CD4-positive, alpha-beta T cell treated with Interleukin-21 for 1 hour (primary cell): Measurements from ENCODE around the gene GRIN1.

Experiments used
- DNase-seq: peaks from one replicate; pipeline ENCODE4 v3.0.0-alpha.2; 2020

The GRIN1 gene

DNA sequence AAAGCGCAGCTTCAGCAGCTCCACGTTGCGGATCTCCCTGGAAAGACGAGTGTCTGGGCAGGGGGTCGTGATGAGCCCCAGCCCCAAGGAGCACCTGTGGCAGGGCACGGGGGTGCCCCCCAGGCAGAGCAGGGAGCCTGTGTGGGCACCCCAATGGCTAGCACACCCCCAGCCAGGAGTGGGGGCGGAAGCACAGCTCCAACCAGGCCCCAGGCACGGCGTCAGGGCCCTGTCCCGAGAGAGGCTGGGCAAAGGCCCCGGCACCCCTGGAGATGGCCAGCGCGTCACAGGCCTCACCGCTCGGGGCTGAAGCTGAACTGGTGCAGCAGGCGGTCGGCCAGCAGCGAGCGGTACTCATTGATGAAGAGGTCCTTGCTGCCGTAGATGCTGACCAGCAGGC is 41.5 kb downstream of the GRIN1 start:
- no peak for DNase-seq

- no peak for DNase-seq
Measured at GRCh38 chr9:137181680-137182079, 42.7 kb downstream of the GRIN1 start.

GRCh38 chr9:137182836-137183235 is 43.9 kb downstream of the GRIN1 start:
- DNase-seq = no peak

GRCh38 chr9:137183980-137184595 is 45.1 kb downstream of the GRIN1 start:
- DNase-seq = no peak

DNA sequence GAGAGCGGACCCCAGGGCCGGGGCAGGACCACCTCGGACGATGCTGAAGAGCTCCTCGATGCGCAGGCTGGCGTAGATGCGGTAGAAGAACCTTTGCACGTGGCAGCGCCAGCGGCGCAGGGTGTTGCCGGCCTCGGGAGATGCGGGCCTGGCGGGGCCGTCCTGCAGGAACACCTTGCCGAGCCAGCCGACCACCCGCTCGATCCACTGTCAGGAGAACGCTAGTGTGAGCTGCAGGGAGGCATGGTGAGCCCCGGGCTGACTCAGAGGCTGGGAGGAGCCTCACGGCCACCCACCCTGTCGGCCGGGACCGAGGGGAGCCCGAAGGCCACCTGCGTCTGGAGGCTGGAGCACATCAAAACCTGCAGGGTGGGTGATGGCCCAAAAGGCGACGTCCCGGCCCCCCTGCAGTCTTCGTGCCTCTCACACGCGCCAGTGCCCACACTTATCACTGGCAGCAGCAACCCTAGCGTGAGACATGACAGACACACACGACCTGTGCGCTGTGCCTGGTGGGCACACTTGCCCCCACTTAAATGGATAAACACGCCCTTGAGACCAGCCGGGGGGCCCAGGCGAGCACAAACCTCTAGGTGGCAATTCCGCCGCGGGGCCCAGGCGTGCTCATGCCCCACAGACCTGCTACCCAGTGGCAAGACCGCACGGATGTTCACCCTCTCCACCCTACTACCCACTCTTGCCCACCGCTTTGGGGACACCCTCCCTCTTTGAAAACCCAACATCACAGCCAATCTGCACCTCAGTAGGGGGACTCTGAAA is 46.1 kb downstream of the GRIN1 start:
- DNase-seq = no peak

DNA sequence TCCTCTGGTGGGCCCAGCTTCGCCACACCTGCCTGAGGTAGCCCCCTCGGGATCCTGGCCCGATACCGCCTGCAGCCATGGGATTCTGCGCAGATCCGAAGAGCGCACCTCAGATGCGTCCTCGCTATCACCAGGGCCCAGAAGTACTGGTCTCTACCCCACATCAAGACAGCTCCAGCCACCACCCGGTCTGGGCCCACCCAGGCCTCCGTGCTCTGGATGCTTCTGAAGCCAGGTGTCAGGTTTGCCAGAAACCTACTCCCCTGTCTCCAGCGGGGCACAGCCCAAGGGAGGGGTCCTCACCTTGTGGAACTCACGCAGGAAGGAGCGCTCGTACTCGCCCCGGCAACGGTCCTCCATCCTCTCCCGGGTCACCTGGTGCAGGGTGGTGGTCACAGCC is 47.0 kb downstream of the GRIN1 start:
- no peak for DNase-seq

DNA sequence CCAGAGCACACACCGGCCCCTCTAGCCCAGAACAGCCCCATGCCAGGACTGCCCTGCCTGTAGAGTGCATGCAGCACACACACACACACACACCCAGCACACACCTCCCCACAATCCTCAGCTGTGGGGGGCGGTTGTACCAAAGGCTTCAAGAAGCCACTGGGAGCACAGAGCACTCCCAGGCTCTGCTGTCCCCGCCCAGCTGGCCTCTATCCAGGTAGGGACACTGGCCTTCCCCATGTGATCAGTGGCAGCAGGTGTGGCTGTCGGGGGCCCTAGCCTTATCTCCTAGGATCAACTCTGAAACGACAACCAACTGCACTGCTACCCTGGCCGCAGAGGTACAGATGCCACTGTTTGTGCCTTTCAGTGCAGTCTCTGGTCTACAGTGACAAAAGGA is 47.4 kb downstream of the GRIN1 start:
- DNase-seq = no peak

DNA sequence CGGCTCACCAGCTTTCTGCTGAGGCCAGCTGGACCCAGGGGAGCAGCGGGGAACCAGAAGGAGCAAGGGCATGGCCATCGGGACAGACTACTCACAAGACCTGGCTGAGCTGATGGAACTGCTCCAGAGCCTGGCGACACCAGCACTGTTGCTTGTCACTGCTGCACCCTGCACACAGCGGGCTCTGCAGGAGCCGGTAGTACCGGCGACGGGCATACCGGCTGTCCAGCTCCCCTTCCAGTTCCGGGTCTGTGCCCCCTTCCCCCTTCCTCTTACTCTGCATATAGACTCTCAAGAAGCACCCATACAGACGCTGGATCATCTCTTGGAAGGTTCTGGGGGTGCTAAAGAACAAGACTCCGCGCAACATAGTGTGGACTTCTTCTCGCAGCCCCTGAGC is 48.4 kb downstream of the GRIN1 start:
- no peak for DNase-seq

DNA sequence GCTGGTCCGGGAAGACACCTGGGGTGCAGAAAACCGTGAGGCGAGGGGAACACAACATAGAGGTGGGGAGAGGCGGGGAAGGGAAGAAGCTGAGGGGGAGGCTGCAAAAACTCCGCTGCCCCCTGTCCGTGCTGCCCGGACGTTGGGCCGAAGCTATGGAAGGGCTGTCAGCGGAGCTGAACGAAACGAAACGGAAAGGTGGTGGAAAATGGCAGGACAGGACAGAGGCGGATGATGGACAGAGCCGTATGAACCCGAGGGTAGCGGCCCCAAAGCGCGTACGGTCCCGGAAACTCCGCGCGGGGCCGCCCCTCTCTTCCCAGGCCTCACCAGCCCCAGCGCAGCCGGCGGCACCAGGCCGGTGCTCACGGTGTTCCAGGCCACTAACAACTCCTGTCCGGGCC is 49.1 kb downstream of the GRIN1 start:
- no peak for DNase-seq

GRCh38 chr9:137188490-137189296 is 49.7 kb downstream of the GRIN1 start, which contains the start of the genes ANAPC2 and SSNA1:
TSS of gene ANAPC2 (minus strand) at chr9:137188560. CDS start at chr9:137188532, 28 bp downstream.
TSS of gene SSNA1 (plus strand) at chr9:137188676. CDS start at chr9:137188727, 51 bp downstream.
- peak; percentile 93 for DNase-seq

- no peak for DNase-seq
Measured at GRCh38 chr9:137189297-137190295, 50.6 kb downstream of the GRIN1 start.

DNA sequence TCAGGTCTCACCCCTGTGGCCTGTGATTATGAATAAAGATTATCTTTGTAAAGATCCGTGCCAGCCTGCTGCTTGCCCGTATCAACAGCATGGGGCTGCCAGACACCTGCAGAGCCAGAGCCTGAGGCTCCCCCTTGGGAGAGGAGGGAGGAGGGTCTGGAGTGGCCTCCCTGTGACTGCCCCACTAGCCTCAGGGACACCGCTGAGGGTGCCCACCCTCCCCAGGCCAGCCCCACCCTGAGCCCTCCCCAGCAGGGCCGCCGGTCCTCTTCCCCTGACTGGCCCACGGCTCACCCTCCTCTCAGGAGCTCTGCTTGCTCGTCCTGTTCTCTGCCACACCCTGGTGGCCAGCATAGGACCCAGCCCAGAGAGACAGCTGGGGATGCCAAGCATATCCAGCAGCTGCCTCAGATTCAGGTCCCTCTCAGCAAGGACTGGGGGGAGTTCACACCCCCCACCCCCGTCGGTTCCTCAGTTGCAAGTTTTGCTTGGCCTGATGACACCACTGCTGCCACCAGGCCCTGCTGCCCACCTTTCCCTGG is 51.4 kb downstream of the GRIN1 start:
- no peak for DNase-seq

- DNase-seq = no peak
Measured at GRCh38 chr9:137191245-137191644, 52.3 kb downstream of the GRIN1 start.

DNA sequence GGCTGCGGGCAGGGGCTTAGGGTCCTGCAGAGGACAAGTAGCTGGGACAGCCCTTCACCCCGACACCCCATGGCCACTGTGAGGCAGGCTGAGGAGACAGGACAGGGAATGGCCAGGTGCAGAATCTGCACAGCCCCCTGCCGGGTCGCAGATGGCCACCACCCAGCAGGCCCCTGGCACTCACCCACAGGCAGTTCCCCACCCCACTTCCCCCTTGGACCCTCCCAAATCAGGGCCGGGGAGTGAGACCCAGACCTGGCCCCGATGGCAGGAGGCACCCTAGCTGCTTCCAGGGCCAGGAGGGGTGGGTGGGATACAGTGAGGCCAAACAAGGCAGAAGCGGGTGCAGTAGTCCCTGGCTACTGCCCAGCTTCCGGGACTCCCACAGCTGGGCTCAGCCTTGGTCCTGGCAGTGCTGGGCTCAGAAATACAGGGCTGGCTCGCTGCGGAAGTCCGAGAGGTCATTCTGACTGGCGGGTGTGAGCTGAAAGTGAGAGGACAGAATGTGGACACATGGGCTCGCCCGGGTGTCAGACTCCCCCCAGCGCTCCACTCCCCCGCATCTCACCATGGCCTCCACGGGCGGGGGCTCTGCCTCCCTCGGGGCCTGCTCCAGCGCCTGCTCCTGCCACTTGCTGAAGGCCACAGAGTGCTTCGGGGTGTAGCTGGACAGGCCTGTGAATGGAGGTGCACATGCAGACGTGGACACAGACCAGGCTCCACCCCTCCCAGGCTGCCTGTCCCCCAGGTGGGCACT is 52.9 kb downstream of the GRIN1 start:
- no peak for DNase-seq

- DNase-seq = no peak
Measured at GRCh38 chr9:137192448-137192780, 53.5 kb downstream of the GRIN1 start.

- DNase-seq = no peak
Measured at GRCh38 chr9:137192859-137193258, 53.9 kb downstream of the GRIN1 start.

DNA sequence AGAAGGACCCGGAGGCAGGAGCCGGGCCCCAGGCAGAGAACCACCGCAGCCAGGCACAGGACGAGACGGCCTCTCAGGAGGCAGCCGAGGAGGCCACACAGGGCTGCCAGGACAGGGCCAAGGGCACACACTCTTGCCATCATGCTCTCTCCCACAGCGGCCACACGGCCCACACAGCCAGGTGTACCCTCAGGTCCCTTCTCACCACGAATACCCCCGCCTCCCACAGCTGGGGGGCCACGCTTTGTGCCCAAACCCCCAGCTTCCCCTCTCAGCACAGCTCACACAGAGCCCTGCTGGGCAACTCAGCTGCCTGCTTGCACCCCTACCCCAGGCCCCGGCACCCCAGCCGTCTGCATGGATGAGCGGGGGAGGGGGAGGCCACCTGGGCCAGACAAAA is 54.8 kb downstream of the GRIN1 start:
- DNase-seq = no peak

DNA sequence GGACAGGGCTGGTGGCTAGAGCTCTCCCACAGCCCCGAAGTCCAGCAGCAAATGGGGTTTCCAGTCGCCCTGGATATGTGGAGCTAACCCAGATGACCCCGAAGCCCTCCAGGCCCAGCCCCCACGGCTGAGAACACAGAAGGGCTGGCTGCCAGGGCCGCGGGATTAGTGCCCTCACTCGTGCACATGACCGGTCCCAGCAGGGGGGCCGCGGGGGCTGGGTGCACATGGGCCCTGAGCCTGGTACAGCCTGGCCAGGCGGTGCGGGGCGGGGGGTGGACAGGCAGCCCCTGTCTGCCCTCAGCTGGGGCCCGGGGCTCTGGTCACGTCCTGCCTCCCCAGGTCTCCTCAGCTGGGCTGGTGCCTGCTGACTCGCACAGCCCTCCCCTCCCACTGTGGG is 55.4 kb downstream of the GRIN1 start:
- DNase-seq = no peak

DNA sequence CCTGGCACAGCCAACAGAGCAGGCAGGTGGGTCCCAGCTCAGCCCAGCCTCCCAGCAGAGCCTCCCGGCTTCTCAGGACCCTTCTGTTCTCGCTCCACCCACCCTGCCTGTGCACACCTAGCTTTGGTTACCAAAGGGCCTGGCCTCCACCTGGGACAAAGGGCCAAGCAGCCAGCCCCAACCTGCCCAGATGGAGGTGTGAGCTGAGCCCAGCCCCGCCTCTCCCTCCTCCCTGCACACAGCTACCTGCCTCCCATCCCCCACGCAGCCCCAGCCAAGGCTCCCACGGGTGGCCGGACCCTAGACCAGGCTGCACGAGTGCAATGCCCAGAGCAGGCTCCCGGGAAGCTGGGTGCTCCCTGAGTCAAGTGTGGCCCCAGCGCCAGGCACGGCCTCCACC is 56.0 kb downstream of the GRIN1 start:
- no peak for DNase-seq

GRCh38 chr9:137195525-137196220 is 56.7 kb downstream of the GRIN1 start:
- DNase-seq = no peak
